Tibial nerve (tissue), 3 donors: ENCODE results near the gene FAM120B.

Source experiments
- CTCF ChIP-seq, 5 experiments: fragments of 200-600 bp in 3 of 5; fragments of 450-650 bp in 2 of 5; sonication (generic) in 3 of 5; IDR thresholded peaks; one replicate each; pipeline ENCODE4 v1.5.1; 2016 to 2019; ENCODE audit warnings: antibody characterized with exemption in 5 of 5, mild to moderate bottlenecking in 3 of 5, moderate library complexity in 2 of 5
- POLR2A ChIP-seq, 2 donors: fragments of 450-650 bp; IDR thresholded peaks; one replicate each; pipeline ENCODE4 v1.6.1; 2017; ENCODE audit warnings: antibody characterized with exemption in 2 of 2, mild to moderate bottlenecking in 2 of 2, moderate library complexity in 2 of 2

- no peak for TF ChIP-seq CTCF (IDR thresholded peaks at IDR 0.05)
- no peak for TF ChIP-seq POLR2A (IDR thresholded peaks at IDR 0.05)
Observed at GRCh38 chr6:170279426-170279825, 27.1 kb upstream of the FAM120B start.
